ENCODE data around the gene TTC27.
"Not testable (repeated sequence)": the region's sequence is repeated elsewhere in the genome, so short reads cannot be mapped to it uniquely, and the experiment has no call there.

Gene TTC27

DNA sequence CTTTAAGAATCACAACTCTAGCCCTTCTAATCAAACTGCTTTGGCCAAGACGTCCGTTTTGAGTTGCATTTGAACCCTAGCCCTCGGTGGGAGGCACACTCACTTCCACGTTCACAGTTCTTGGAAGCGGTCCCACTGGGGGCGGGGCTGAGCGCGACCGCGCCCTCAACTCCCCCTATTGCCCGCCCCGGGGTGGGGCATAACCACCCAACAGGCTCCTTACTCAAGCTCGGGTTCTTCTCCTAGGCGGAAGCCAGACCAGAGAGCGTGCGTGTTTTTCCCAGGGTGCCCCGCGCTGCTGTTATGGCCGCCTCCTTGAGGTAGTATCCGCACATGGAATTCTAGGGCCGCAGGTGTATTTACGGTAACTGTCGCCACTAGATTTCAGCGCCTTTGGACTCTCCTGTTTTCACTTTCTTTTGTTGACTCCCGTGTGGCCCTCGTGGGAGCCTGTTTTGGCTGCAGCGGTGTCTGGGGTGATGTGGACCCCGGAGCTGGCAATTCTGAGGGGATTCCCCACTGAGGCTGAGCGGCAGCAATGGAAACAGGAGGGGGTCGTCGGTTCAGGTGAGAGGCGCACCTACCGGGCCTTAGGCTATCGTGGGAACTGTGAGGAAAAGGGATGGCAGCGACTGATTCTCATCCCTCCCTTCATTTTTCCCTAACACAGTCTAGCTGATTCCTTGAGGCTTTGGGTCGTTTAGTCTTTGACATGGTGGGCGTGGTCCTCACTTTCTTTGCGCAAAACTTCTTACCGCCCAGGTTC is at the start of gene TTC27:
TTC27 (plus strand) TSS at position 237 of the 766 bp plus-strand sequence; CDS start at position 480, 243 bp downstream.
- DNase-seq = peak; percentile 64 to 98 (median 92)

DNA sequence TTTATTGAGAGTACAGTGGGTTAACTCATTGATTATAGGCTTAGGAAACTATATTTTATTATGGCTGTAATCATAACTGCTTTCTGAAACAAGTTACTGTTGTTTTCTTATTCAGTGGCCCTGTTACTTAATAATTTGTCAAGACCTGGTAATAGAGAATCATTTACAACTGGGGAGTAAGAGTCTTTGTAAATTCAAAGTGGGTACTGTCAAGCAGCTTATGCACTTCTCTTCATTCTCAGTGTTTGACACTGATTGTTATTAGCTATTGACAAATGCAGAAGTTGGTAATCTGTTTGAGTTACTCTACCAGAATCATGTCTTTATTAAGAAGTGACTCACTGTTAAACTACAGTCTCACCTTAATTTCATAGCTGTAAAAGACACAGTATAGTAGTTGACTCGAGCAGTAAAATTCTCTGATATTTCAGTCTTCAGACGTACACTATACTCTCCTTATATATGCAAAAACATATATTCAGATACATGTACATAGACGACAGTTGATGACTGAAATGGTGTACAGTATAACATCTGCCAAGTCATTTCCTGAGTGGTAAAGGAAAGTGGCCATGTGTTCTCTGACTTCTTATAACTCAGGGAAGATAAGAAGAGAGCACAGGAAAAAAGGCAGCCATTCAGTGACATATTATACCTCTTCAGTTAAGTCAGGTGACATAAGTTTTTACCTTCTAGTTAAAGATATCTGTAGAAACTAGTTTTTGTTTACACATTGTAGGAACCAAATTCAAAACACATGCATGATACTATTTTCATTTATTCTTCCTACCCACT is 36.0 kb upstream of the TTC27 start:
- no peak for DNase-seq

DNA sequence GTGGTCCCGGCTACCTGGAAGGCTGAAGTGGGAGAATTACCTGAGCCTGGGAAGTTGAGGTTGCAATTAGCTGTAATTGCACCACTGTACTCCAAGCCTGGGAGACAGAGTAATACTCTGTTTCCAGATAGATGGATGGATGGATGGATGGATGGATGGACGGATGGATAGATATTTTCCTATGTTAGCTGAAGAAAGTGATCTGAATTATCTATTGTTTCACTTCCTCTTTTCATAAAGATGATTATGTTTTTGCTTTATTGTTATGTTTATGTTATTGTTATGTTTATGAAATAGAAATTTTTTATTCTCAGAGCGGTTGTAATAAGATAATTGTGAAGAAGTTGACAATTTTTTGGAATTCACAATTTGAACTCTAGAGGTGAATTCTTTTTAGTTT is 33.3 kb upstream of the TTC27 start:
- DNase-seq = no peak

DNA sequence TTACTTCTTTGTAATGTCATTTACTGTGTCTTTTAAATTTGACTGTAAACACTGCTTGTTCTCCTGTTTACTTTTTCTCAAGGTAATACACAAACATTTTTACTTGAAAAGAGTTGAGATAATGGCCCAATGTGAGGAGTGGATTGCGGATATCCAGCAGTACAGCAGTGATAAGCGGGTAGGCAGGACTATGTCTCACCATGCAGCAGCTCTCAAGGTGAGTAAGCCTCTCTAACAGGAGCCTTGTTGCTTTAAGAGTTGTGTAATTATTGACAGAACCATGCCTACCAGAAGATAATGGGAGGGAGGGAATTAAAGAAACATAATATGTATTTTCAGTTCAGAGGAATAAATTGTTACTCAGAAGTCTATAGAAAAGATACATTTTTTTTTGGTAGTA is 16.5 kb upstream of the TTC27 start:
- DNase-seq = no peak

DNA sequence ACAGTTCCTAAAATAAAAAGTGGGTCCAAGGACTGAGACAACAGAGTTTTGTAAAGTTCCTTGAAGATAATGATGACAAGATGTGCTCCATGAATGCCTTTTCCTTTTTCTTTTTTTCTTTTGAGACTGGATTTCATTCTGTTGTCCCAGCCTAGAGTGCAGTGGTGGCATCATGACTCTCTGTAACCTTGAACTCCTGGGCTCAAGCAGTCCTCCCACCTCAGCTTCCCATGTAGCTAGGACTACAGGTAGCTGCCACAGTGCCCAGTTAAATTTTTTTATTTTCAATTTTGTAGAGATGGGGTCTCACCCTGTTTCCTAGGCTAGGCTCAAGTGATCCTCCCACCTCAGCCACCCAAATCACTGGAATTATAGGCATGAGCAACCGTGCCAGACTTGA is 16.1 kb upstream of the TTC27 start:
- no peak for DNase-seq

DNA sequence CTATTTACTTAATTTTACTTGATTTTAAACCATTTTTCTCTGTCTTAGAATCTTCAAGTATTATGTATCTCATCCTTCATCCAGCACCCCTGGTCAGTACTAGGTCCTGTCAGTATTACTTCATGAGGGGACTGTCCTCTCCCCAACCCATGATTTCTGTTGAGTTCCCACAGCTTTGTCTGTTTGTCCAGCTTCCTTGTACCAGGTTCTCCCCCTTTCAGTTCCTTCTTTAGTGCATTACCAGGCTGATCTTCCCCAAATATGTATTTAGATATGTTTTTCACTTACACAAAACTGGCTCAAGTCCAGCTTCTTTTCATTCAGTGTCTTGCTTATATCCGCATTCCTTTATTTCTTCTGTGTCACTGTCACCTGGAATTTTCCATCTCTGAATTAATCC is 13.8 kb upstream of the TTC27 start:
- DNase-seq = no peak

DNA sequence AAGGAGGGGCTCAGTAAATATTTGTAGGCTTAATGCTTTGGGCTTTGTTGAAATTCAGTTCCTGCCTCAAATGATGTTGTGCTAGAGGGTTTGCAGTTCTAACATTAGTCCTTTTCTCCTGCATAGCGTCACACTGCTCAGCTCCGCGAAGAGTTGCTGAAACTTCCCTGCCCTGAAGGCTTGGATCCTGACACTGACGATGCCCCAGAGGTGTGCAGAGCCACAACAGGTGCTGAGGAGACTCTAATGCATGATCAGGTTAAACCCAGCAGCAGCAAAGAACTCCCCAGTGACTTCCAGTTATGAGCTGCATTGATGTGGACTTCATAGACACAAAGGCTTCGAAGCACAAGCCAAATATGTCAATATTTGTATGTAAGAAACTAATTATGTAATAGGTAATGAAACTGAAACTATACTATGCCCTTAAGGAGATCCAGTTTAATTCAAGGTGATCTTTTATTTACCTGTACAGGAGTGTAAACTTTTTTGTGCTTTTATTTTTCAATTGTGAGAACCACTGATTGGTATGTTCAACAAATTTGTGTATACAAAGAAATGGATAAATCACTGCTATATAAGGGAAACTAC is 10.2 kb upstream of the TTC27 start:
- DNase-seq = no peak

DNA sequence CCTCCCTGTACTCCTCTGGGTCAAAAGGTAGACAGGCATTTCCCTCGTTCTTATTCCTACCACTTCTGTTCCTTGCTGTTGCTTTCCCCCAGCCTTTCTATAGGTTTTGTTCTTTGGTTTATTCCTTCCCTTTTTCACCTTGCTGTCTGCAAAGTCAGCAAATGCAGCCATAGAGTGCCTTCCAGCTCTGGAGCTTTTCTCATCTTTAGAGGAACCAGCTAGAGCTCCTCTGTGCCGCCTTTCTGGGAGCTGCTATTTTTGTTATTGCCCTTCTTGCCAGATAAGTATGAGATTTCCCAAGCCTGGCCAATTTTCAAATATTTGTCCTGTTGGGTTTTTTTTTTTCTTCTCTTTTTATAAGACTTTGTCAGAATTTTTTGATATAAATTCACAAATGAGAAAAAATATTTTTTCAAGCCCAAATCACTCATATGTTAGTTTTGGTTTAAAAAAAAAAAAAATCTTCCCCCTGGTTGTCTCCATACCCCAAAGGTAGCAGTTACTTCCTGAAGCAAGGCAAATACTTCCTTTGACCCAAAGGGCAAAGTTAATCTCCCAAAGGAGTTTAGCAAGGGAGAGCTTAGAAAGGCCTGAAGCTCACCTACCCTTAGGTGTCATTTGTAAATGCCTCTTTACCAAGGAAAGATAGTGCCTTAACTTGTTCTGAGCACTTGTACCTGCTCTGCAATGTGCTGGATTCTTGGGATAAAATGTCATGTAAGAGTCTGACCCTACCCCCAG is 5.1 kb upstream of the TTC27 start:
- DNase-seq = no peak

DNA sequence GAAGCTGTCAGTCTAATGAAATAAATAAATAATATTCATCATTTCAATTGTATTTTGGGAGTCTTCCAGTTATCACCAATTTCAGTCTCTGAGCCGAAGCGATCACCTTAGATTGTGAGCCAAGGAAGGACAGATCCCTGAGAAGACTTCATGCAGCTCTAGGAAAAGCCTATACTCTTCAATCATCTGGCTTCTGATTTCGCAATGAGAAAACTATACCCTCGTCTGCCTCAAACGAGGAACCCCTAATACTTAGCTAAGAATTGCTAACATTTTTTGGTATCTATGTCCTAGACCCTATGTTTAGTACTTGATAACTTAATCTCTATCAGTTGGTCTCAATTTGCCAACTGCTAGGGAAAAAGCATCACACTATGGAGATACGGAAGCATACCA is 4.5 kb upstream of the TTC27 start:
- no peak for DNase-seq

DNA sequence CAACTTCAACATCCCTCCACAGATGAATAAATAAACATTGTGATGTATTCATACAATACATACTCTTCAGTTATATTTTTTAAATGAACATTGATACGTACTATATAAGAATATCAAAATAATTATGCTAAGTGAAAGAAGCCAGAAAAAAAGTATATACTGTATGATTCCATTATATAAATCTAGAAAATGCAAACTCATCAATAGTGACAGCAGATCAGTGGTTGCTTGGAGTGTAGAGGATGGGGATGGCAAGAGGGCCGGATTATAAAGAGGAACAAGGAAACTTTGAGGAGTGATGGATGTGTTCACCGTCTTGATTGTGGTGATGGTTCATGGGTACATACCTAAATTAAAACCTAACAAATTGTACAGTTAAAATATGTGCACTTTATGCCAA is 3.0 kb upstream of the TTC27 start:
- DNase-seq = no peak

DNA sequence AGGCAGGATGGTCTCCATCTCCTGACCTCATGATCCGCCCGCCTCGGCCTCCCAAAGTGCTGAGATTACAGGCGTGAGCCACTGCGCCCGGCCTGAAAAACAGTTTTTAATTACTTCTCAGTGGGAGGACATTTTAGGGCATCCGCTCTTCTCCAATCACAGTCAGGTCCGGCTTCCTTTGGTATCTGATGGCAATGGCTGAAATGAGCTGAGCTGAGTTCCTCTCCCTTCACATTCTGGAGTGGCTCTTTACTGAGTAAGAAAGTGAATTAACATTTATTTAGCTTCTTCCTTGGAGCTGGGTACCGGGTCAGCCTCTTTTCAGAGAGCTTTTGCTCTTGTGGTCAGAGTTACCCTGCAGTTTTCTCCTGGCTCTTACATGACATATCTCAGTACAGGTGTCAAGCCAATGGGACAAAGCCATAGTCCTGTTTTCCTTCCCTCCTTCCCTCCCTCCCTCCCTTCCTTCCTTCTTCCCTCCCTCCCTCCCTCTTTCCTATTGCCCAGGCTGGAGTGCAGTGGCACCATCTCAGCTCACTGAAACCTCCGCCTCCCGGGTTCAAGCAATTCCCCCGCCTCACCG is 1.1 kb upstream of the TTC27 start:
- no peak for DNase-seq

DNA sequence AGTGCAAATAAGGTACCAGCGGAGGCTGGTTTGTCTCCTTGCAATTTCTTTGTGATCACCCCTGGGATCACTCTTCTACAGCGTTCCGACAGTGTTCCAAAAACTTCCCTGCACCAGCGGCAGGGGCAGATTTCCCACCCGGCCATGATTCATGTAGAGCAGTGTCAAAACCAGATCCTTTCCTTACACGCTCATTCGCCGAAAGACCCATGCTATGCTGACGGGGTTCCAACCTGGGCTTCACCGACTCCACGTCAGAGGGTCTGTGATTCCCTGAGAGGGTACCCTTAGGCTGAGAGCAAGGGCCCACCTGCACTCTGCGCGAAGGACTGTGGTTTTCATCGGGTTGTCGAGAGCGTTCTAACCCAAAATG is 423 bp upstream of the TTC27 start:
- DNase-seq = peak in 37 of 56 donors; percentile 14 to 77 (median 51)

DNA sequence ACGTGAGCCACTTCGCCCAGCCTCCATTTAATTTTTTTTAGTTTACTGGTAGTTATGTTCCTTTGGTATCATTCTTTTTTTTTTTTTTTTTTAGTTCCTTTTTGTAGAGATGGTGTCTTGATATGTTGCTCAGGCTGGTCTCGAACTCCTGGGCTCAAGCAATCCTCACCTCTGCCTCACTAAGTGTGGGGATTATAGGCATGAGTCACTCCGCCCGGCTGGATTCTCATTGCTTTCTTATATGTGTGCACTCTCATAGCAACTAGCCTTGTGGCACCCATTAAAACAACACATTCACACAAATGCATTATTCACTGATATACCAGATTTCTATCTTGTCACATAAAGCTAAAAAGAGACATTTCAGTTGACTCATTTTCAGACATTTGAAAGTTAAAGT is 4.2 kb downstream of the TTC27 start:
- DNase-seq = no peak

DNA sequence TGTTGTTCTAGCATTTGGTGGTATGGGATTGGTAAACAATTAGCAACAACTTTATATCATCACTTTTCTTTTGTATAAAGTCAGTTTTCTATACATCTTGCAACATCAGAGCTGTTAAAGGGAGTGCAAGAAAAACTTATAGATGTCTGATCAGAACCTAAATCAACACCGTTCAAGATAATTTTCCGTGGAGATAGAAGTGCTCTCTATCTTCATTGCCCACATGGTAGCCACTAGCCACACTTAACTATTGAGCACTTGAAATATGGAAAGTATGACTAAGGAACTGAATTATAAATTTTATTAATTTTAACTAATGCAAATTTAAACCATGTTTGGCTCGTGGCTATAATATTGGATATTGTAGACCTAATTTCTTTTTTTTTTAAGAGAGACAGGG is 5.2 kb downstream of the TTC27 start:
- no peak for DNase-seq

DNA sequence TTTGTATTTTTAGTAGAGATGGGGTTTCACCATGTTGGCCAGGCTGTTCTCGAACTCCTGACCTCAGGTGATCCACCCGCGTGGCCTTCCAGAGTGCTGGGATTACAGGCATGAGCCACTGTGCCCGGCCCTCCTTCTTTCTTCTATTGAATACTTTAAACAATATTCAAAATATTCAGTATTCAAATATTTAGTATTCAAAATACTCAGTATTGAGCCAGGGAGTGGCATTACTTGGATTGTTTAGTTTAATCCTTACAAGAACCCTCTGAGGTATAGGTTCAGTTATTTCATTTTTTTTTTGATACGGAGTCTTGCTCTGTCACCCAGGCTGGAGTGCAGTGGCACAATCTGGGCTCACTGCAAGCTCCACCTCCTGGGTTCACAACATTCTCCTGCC is 10.7 kb downstream of the TTC27 start:
- DNase-seq = not testable (repeated sequence)

DNA sequence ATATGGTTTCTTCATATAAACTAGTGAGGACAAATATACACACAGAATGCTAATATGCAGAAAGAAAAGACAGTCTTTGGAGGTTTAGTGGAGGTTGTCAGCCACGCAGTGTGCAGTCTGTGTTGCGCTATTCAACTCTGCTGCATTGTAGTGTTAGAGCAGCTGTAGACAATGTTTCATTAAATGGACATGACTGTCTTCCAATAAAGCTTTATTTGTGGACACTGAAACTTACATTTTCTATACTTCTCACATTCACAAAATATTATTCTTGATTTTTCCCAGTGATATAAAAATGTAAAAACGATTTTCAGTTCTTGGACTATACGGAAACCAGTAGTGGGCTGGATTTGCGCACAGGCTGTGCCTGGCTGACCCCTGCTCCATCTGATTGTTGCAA is 13.3 kb downstream of the TTC27 start:
- no peak for DNase-seq

DNA sequence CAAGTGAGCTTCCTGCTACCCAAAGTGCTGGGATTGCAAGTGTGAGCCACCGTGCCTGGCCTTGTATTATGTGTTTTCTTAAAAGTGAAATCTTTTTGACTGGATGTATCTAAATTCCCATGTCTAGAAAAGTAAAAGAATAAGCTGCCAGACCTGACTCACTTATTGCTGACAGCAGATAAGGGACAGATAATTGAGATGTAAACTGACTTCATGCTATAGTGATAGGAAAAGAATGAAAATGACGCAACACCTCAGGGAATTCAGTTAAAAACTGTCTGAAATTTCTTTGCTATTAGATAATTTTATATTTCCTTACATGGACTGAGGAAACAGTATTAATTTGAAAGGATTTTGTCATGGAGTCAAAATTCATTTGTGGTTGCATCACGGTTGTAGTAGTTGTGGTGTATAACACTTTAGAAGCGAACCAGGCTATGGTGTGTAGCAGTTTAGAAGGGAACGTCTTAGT is 19.4 kb downstream of the TTC27 start:
- DNase-seq = no peak

DNA sequence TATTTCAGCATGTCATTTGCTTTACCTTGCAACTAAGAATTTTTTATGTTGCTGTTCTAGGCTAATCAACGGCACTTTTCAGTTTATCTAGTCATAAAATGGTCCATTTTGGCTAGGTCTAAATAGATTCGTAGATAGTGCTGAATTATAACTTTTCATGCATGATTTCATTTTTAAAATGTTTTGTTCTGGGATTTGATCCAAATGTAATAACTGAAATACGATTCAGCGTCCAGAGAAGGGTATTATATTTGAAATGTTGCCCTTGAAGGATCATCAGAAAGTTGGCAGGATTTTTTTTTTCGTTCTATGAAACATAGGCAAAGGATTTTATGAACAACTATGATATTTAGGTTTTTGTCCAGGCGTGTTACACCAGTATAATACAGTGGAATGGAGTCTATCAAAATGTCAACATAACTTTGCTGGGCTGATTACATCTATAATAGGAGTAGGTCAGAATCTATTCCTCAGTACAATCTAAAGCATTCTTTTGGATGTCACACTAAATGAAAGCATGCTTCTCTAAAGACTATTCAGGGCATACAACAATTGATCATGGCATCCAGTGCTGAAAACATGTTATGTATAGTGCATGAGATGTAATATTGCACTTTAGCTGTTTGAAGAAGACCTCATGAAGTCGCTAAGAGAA is 24.8 kb downstream of the TTC27 start:
- DNase-seq = no peak

DNA sequence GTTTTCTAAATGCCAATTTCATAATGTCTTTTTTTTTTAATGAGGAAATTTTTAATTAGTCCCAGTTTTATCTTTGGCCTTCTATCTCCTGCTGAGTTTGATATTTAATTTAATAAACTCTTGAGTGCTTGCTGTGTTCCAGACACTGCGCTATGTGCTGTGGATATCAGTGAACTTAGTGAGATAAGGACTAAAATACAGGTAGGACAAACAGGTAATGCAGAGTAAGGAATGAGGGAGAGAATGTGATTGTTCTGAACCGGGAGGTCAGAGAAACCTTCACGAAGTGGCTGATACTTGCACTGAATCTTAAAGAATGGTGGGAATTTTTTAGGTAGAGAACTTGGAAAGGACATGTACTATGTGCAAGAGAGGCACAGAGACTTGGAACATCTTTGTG is 28.2 kb downstream of the TTC27 start:
- DNase-seq = no peak

DNA sequence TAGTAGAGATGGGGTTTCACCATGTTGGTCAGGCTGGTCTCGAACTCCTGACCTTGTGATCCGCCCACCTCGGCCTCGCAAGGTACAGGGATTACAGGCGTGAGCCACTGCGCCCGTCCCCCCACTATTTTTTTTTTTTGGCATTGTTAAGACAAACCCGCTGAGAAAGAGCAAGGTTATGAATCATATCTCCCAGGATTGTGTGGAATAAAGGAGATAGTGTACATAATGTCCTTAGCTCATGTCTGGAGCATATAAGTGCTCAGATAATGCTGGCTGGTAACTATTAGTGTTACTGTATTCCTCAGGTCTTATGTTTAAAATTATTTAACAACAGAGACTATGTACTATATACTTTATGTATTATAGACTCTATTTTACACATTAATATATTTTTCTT is 36.0 kb downstream of the TTC27 start:
- DNase-seq = no peak

DNA sequence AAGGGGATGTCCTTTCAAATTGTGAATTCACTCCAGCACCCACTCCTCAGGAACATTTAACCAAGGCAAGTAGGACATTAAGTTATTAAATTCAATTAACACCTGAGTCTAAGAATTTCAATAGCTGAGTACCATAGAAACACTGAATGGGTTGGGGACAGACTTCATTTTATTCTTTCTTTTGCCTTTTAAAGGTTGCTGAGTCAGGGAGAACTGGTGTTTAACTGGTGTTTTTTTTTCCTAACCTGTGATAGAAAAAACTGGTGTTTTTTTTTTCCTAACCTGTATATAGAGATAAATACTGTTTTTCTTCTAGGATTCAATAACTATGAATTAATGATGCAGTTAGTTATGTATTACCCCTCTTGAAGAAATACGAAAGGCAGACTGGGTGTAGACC is 38.9 kb downstream of the TTC27 start:
- DNase-seq = no peak

Data from nucleus accumbens (tissue), 56 donors.